Body of pancreas (tissue), 4 donors: ENCODE measurements around the gene NACC2. TPM values are rescaled to one million over a fixed set of nuclear protein-coding genes. Genes with fewer than 3 reads are reported as not detected.

ENCODE experiments used
- ATAC-seq: fragments of 150-250 bp; one replicate; pipeline ENCODE4 v1.9.1; 2016
- DNase-seq, 4 donors: peaks; one replicate each; pipeline ENCODE4 v3.0.0-alpha.2; 2019
- H3K27ac ChIP-seq, 4 donors: fragments of 200-600 bp; sonication (generic); 1 replicate in 3 of 4; 2 replicates in 1 of 4; pipeline versions ENCODE4 v1.5.1 to v1.6.1; 2016 to 2019; ENCODE audit warnings: mild to moderate bottlenecking in 1 of 4, mixed read lengths in 1 of 4, moderate library complexity in 1 of 4
- H3K27me3 ChIP-seq, 2 donors: fragments of 200-600 bp; sonication (generic); one replicate each; pipeline ENCODE4 v1.6.0; 2016; ENCODE audit warnings: mild to moderate bottlenecking in 1 of 2
- H3K36me3 ChIP-seq, 2 donors: fragments of 200-600 bp; sonication (generic); replicated peaks in 1 of 2; 2 replicates each; pipeline ENCODE4 v1.5.1; 2016; ENCODE audit warnings: low read depth in 2 of 2; ENCODE audit not compliant: insufficient read depth in 1 of 2
- H3K4me1 ChIP-seq: fragments of 200-600 bp; sonication (generic); one replicate; pipeline ENCODE4 v1.6.0; 2016
- H3K4me3 ChIP-seq, 2 donors: fragments of 200-600 bp; sonication (generic); 1 replicate in 1 of 2; 2 replicates in 1 of 2; pipeline ENCODE4 v1.5.1; 2016 to 2019
- H3K9me3 ChIP-seq, 3 donors: fragments of 200-600 bp; sonication (generic); 1 replicate in 2 of 3; 2 replicates in 1 of 3; pipeline ENCODE4 v1.5.1; 2016
- CTCF ChIP-seq, 7 experiments: fragments of 450-650 bp in 4 of 7; fragments of 200-600 bp in 3 of 7; sonication (generic) in 3 of 7; IDR thresholded peaks; one replicate each; pipeline ENCODE4 v1.5.1; 2016 to 2019; ENCODE audit warnings: antibody characterized with exemption in 7 of 7
- POLR2A ChIP-seq, 3 donors: fragments of 450-650 bp; IDR thresholded peaks; one replicate each; pipeline ENCODE4 v1.6.1; 2016; ENCODE audit warnings: antibody characterized with exemption in 3 of 3, mild to moderate bottlenecking in 2 of 3
- WGBS, 2 donors: methylation state at CpG; one replicate each; pipeline ENCODE4 v1.1.5; 2017; 5-methylcytosine and 5-hydroxymethylcytosine counted together
- intact Hi-C: fragments of 100-400 bp; cut with DNase I; formaldehyde crosslinking; loops from one replicate; pipeline ENCODE4 v1.15.1; 2023
- total RNA-seq, 2 donors: library from RNA; depleted of rRNA; stranded (reverse); fragments of >200 nt; gene quantifications; one replicate each; pipeline ENCODE4 v1.1.0, GENCODE V29; 2016

NACC2 gene
- total RNA-seq, 2 donors from 2014 or later, result 16.6 to 21.1 TPM

- no peak for ATAC-seq
- no peaks in the 10 kb centered on the region for H3K9me3 ChIP-seq
- H3K4me3 ChIP-seq, result no peak overlapping the region
- no peaks in the 10 kb centered on the region for H3K36me3 ChIP-seq
- intact Hi-C loops, result loop anchor here (5.0 kb wide), 1 partner anchor 36 kb away; no protein-coding TSS in a partner anchor
- peaks cover 40% of the 10 kb centered on the region for H3K4me1 ChIP-seq
- WGBS, 2 donors, result 81 to 85% methylated on average over 20 to 29 of the region's 30 CpGs
- TF ChIP-seq POLR2A (IDR thresholded peaks at IDR 0.05) (no peak), CTCF (IDR thresholded peaks at IDR 0.05) (no peak)
- H3K27me3 ChIP-seq, result no peaks in the 10 kb centered on the region
- no peak overlapping the region for H3K27ac ChIP-seq
- DNase-seq, result no peak
Observed at GRCh38 chr9:136055715-136056545, 39.2 kb downstream of the NACC2 start.

GRCh38 chr9:136054798-136055714 is 40.0 kb downstream of the NACC2 start:
- 80 to 83% methylated on average over 8 to 12 of the region's 18 CpGs for WGBS, 2 donors
- Histone ChIP-seq H3K9me3 (no peaks in the 10 kb centered on the region), H3K27me3 (no peaks in the 10 kb centered on the region), H3K4me1 (peaks cover 49% of the 10 kb centered on the region), H3K4me3 (no peak overlapping the region), H3K36me3 (no peaks in the 10 kb centered on the region), H3K27ac (no peak overlapping the region)
- DNase-seq, result no peak
- intact Hi-C loops, result loop anchor here (5.0 kb wide), 1 partner anchor 37 kb away; no protein-coding TSS in a partner anchor
- no peak for TF ChIP-seq POLR2A (IDR thresholded peaks at IDR 0.05)
- no peak for TF ChIP-seq CTCF (IDR thresholded peaks at IDR 0.05)
- ATAC-seq, result no peak

- H3K27ac ChIP-seq, result peak overlapping the region in 1 of 4 donors; percentile 72
- intact Hi-C loops, result no loop called here
- WGBS, 2 donors, result 89 to 90% methylated on average over 6 to 12 of the region's 12 CpGs
- DNase-seq, result no peak
- no peaks in the 10 kb centered on the region for H3K9me3 ChIP-seq
- H3K27me3 ChIP-seq, result no peaks in the 10 kb centered on the region
- peaks cover 49% of the 10 kb centered on the region for H3K4me1 ChIP-seq
- no peaks in the 10 kb centered on the region for H3K36me3 ChIP-seq
- H3K4me3 ChIP-seq, result no peak overlapping the region
- no peak for TF ChIP-seq POLR2A (IDR thresholded peaks at IDR 0.05)
- TF ChIP-seq CTCF (IDR thresholded peaks at IDR 0.05), result no peak
- no peak for ATAC-seq
Observed at GRCh38 chr9:136054146-136054545, 40.9 kb downstream of the NACC2 start.

- ATAC-seq (no peak), DNase-seq (no peak)
- TF ChIP-seq CTCF (IDR thresholded peaks at IDR 0.05), result no peak
- TF ChIP-seq POLR2A (IDR thresholded peaks at IDR 0.05), result no peak
- Histone ChIP-seq H3K9me3 (no peaks in the 10 kb centered on the region), H3K27me3 (no peaks in the 10 kb centered on the region), H3K4me3 (no peak overlapping the region), H3K4me1 (peaks cover 49% of the 10 kb centered on the region), H3K27ac (peak overlapping the region in 3 of 4 donors; percentile 72 to 89 (median 86)), H3K36me3 (no peaks in the 10 kb centered on the region)
- intact Hi-C loops, result no loop called here
- WGBS, 2 donors, result 84 to 100% methylated on average over 1 to 8 of the region's 8 CpGs
Observed at GRCh38 chr9:136053757-136054142, 41.3 kb downstream of the NACC2 start.
